Measurements from ENCODE around the gene EGLN3. TPM values are rescaled to one million over a fixed set of nuclear protein-coding genes. Genes with fewer than 3 reads are reported as not detected.
A peak's percentile ranks its signal among the peaks of the same experiment; 100 is the strongest.

The EGLN3 gene
- total and polyA plus RNA-seq, 2 of the 13 experiments (the other 11 are each of a cell fraction or from before 2014, with no cell fraction given): 0.18 to 27.3 TPM

- no peak for TF ChIP-seq ZNF251 (CRISPR knock-in tag; IDR thresholded peaks at IDR 0.05)
- peak; percentile 88 for TF ChIP-seq MED1 (CRISPR knock-in tag; IDR thresholded peaks at IDR 0.05)
- no peak for TF ChIP-seq MLX (CRISPR knock-in tag; IDR thresholded peaks at IDR 0.05)
- TF ChIP-seq JUN (CRISPR knock-in tag; IDR thresholded peaks at IDR 0.05): no peak
- no peak for TF ChIP-seq ZNF367 (CRISPR knock-in tag; IDR thresholded peaks at IDR 0.05; ENCODE audit: borderline replicate concordance)
- TF ChIP-seq KDM6A (CRISPR knock-in tag; IDR thresholded peaks at IDR 0.05; ENCODE audit: low read depth): no peak
- no peak; the same call in 1 of the 2 replicates for TF ChIP-seq HOXD1 (CRISPR knock-in tag; IDR thresholded peaks at IDR 0.05)
- no peak for TF ChIP-seq EZH2 (conservative IDR thresholded peaks at IDR 0.05; ENCODE audit: low read depth, low read length)
- no peak for TF ChIP-seq ZNF607 (CRISPR knock-in tag; IDR thresholded peaks at IDR 0.05; ENCODE audit: borderline replicate concordance)
- TF ChIP-seq NPAS2 (CRISPR knock-in tag; IDR thresholded peaks at IDR 0.05; ENCODE audit: borderline replicate concordance): no peak
- no peak for TF ChIP-seq ARHGAP35 (CRISPR knock-in tag; IDR thresholded peaks at IDR 0.05; ENCODE audit: borderline replicate concordance)
- TF ChIP-seq GLMP (CRISPR knock-in tag; IDR thresholded peaks at IDR 0.05; ENCODE audit: borderline replicate concordance): no peak
- no peak for TF ChIP-seq SKI (IDR thresholded peaks at IDR 0.05; ENCODE audit: partially characterized antibody)
- TF ChIP-seq ZEB1 (IDR thresholded peaks at IDR 0.05; ENCODE audit: insufficient replicate concordance, low read depth): no peak
- TF ChIP-seq KAT8 (CRISPR knock-in tag; IDR thresholded peaks at IDR 0.05): no peak; the same call in 1 of the 2 replicates
- no peak for TF ChIP-seq DBP (CRISPR knock-in tag; IDR thresholded peaks at IDR 0.05; ENCODE audit: not compliant biosample characterization)
- no peak for TF ChIP-seq HIVEP1 (CRISPR knock-in tag; IDR thresholded peaks at IDR 0.05)
- TF ChIP-seq ZNF253 (CRISPR knock-in tag; IDR thresholded peaks at IDR 0.05; ENCODE audit: borderline replicate concordance): no peak
- TF ChIP-seq ZNF7 (CRISPR knock-in tag; IDR thresholded peaks at IDR 0.05): no peak
- no peak for TF ChIP-seq CEBPZ (IDR thresholded peaks at IDR 0.05; ENCODE audit: low read length)
- no peak for TF ChIP-seq GFI1 (CRISPR knock-in tag; IDR thresholded peaks at IDR 0.05; ENCODE audit: borderline replicate concordance)
- TF ChIP-seq PCBP2 (optimal IDR thresholded peaks at IDR 0.05; ENCODE audit: low read depth, low read length, poor library complexity, severe bottlenecking): no peak
- no peak for TF ChIP-seq ONECUT2 (CRISPR knock-in tag; IDR thresholded peaks at IDR 0.05)
- TF ChIP-seq TOE1 (CRISPR knock-in tag; IDR thresholded peaks at IDR 0.05): no peak
- peak; percentile 47; the same call in 1 of the 2 replicates for TF ChIP-seq PCBP1 (IDR thresholded peaks at IDR 0.05; ENCODE audit: borderline replicate concordance, low read depth, low read length)
- no peak for TF ChIP-seq NCOA5 (CRISPR knock-in tag; IDR thresholded peaks at IDR 0.05)
Observed at GRCh38 chr14:33938131-33938949, 12.5 kb downstream of the EGLN3 start (continued).
